HepG2 (cell line): ENCODE measurements around the gene CCZ1B. TPM values are rescaled to one million over a fixed set of nuclear protein-coding genes. Genes with fewer than 3 reads are reported as not detected.
"Not testable (repeated sequence)": the region's sequence is repeated elsewhere in the genome, so short reads cannot be mapped to it uniquely, and the experiment has no call there.

Experiments used
- CREM ChIP-seq, 2 experiments: sonication (generic) in 1 of 2; formaldehyde crosslinking in 1 of 2; IDR thresholded peaks; 2 replicates each; pipeline versions ENCODE4 v1.4.0 to v1.6.1; 2016 to 2020; ENCODE audit warnings: antibody characterized with exemption in 1 of 2, mild to moderate bottlenecking in 1 of 2, missing genetic modification reagents in 1 of 2
- DMAP1 ChIP-seq: IDR thresholded peaks from 2 replicates; pipeline ENCODE4 v1.6.1; 2016
- DR1 ChIP-seq: sonication (generic); formaldehyde crosslinking; IDR thresholded peaks from 2 replicates; pipeline ENCODE4 v1.8.0; 2021; ENCODE audit warnings: mild to moderate bottlenecking, missing genetic modification reagents, inconsistent platforms
- FOSL2 ChIP-seq: sonication (generic); formaldehyde crosslinking; IDR thresholded peaks from 2 replicates; pipeline ENCODE4 v1.4.0; 2020; ENCODE audit warnings: missing genetic modification reagents
- GABPA ChIP-seq, 2 experiments: IDR thresholded peaks; 2 replicates each; pipeline ENCODE4 v1.6.1; 2011 to 2016; ENCODE audit warnings: low read depth in 2 of 2, low read length in 1 of 2, missing biosample characterization in 1 of 2, missing genetic modification characterization in 1 of 2
- GABPB1 ChIP-seq: IDR thresholded peaks from 2 replicates; pipeline ENCODE4 v1.6.1; 2016; ENCODE audit warnings: mild to moderate bottlenecking, missing genetic modification reagents, moderate library complexity, missing compliant biosample characterization
- GATAD1 ChIP-seq: IDR thresholded peaks from 2 replicates; pipeline ENCODE4 v1.6.1; 2016; ENCODE audit warnings: missing genetic modification reagents, missing compliant biosample characterization
- HMG20B ChIP-seq: conservative IDR thresholded peaks from 2 replicates; pipeline ENCODE4 v1.6.1; 2016; ENCODE audit warnings: missing genetic modification reagents, missing compliant biosample characterization
- HOXA3 ChIP-seq: sonication (generic); formaldehyde crosslinking; IDR thresholded peaks from 2 replicates; pipeline ENCODE4 v1.5.0; 2020; ENCODE audit warnings: missing genetic modification reagents
- KDM2A ChIP-seq: sonication (generic); formaldehyde crosslinking; IDR thresholded peaks from 2 replicates; pipeline ENCODE4 v1.4.0; 2020; ENCODE audit warnings: low read depth, missing genetic modification reagents, borderline replicate concordance
- KMT2A ChIP-seq: sonication (generic); formaldehyde crosslinking; IDR thresholded peaks from 2 replicates; pipeline ENCODE4 v1.4.0; 2020; ENCODE audit warnings: missing genetic modification reagents
- MAX ChIP-seq: IDR thresholded peaks from 2 replicates; pipeline ENCODE4 v1.6.1; 2012; ENCODE audit warnings: inconsistent platforms
- MIER2 ChIP-seq: IDR thresholded peaks from 2 replicates; pipeline ENCODE4 v1.6.1; 2016; ENCODE audit warnings: missing biosample characterization, missing genetic modification reagents
- MYC ChIP-seq: sonication (generic); formaldehyde crosslinking; IDR thresholded peaks from 2 replicates; pipeline ENCODE4 v1.9.0; 2021; ENCODE audit warnings: missing genetic modification reagents, borderline replicate concordance
- NR2F6 ChIP-seq, 2 experiments: IDR thresholded peaks; 2 replicates each; pipeline ENCODE4 v1.6.1; 2016; ENCODE audit warnings: antibody characterized with exemption in 1 of 2, mild to moderate bottlenecking in 1 of 2
- PHF20 ChIP-seq: sonication (generic); formaldehyde crosslinking; IDR thresholded peaks from 2 replicates; pipeline ENCODE4 v1.5.0; 2020; ENCODE audit warnings: mild to moderate bottlenecking, missing genetic modification reagents
- PHF8 ChIP-seq: sonication (generic); formaldehyde crosslinking; IDR thresholded peaks from 2 replicates; pipeline ENCODE4 v1.5.0; 2020; ENCODE audit warnings: missing genetic modification reagents
- SALL1 ChIP-seq: sonication (generic); formaldehyde crosslinking; IDR thresholded peaks from 2 replicates; pipeline ENCODE4 v1.8.0; 2022; ENCODE audit warnings: mild to moderate bottlenecking, missing genetic modification reagents
- SOX13 ChIP-seq, 3 experiments: fragments of 450-650 bp in 1 of 3; sonication (generic) in 1 of 3; formaldehyde crosslinking in 1 of 3; IDR thresholded peaks in 2 of 3; conservative IDR thresholded peaks in 1 of 3; 2 replicates each; pipeline versions ENCODE4 v1.5.0 to v1.6.1; 2016 to 2020; ENCODE audit warnings: antibody characterized with exemption in 1 of 3, mild to moderate bottlenecking in 1 of 3, missing compliant biosample characterization in 1 of 3, missing genetic modification reagents in 1 of 3, moderate library complexity in 1 of 3
- TAF1 ChIP-seq: sonication (generic); formaldehyde crosslinking; IDR thresholded peaks from 2 replicates; pipeline ENCODE4 v1.4.0; 2020; ENCODE audit warnings: missing genetic modification reagents
- ZFX ChIP-seq: sonication (generic); formaldehyde crosslinking; IDR thresholded peaks from 2 replicates; pipeline ENCODE4 v1.4.0; 2020; ENCODE audit warnings: mild to moderate bottlenecking, low read depth, missing genetic modification reagents, moderate library complexity
- polyA plus RNA-seq, 8 experiments: library from polyadenylated mRNA; depleted of rRNA in 3 of 8; stranded (reverse) in 7 of 8; unstranded in 1 of 8; fragments of >200 nt; fragmentation: Illumina TruSeq in 4 of 8; extraction: Trizol in 4 of 8; gene quantifications; 2 replicates each; pipeline versions ENCODE4 v1.2.1 to v1.2.3, GENCODE V29; 2011 to 2016; ENCODE audit warnings: low read depth in 4 of 8, missing spikeins in 1 of 8, mixed read lengths in 1 of 8; ENCODE audit not compliant: insufficient read depth in 1 of 8
- total RNA-seq, 5 experiments: library from RNA; depleted of rRNA; stranded (reverse); fragments of >200 nt; fragmentation: Illumina TruSeq; extraction: Trizol; gene quantifications; 2 replicates each; pipeline ENCODE4 v1.2.3, GENCODE V29; 2016; ENCODE audit warnings: low read depth in 1 of 5
- TF ChIP-seq, protein P1 (sequence below), 2 experiments: fragments of 450-650 bp in 1 of 2; sonication (generic) in 1 of 2; formaldehyde crosslinking in 1 of 2; IDR thresholded peaks; 2 replicates each; pipeline versions ENCODE4 v1.6.1 to v1.8.0; 2016 to 2022; ENCODE audit warnings: antibody characterized with exemption in 1 of 2, mild to moderate bottlenecking in 1 of 2, missing genetic modification reagents in 1 of 2

Gene CCZ1B
- total and polyA plus RNA-seq, 2 of the 13 experiments (the other 11 are each of a cell fraction or from before 2014, with no cell fraction given) = 24.4 to 50.0 TPM

GRCh38 chr7:6826151-6826550 is at the start of gene CCZ1B (continued):
- TF ChIP-seq MIER2 (CRISPR knock-in tag) (0 out of 2 replicates have a peak, but pooled peaks have one; percentile 46), GABPB1 (CRISPR knock-in tag) (peak; percentile 93), HMG20B (CRISPR knock-in tag) (0 out of 2 replicates have a peak, but pooled peaks have one; percentile 16), TAF1 (CRISPR knock-in tag) (peak; percentile 61; the same call in 1 of the 2 replicates), PHF8 (CRISPR knock-in tag) (peak; percentile 79), FOSL2 (CRISPR knock-in tag) (peak; percentile 34), ZFX (CRISPR knock-in tag) (peak; percentile 68), MAX (peak; percentile 54; the same call in 1 of the 2 replicates), KMT2A (CRISPR knock-in tag) (peak; percentile 83), SALL1 (CRISPR knock-in tag) (peak; percentile 36; the same call in 1 of the 2 replicates), GABPA (IDR thresholded peaks at IDR 0.05; ENCODE audit: low read depth, low read length) (peak; percentile 72), GABPA (CRISPR knock-in tag; IDR thresholded peaks at IDR 0.05; ENCODE audit: low read depth) (peak; percentile 89), NR2F6 (CRISPR knock-in tag; IDR thresholded peaks at IDR 0.05) (peak; percentile 25; the same call in 1 of the 2 replicates), CREM (IDR thresholded peaks at IDR 0.05) (peak; percentile 59), GATAD1 (CRISPR knock-in tag) (peak; percentile 92), SOX13 (CRISPR knock-in tag; conservative IDR thresholded peaks at IDR 0.05 in 1 of 2, IDR thresholded peaks at IDR 0.05 in 1 of 2) (0 out of 4 replicates have a peak, but pooled peaks of 1 of the 2 experiments have one; percentile 8), PHF20 (CRISPR knock-in tag) (peak; percentile 85), HOXA3 (CRISPR knock-in tag) (peak; percentile 73; the same call in 1 of the 2 replicates), MYC (CRISPR knock-in tag) (peak; percentile 40; the same call in 1 of the 2 replicates), DR1 (peak; percentile 36; the same call in 1 of the 2 replicates), DMAP1 (peak; percentile 71; the same call in 1 of the 2 replicates), KDM2A (CRISPR knock-in tag) (peak; percentile 82)
- not testable (repeated sequence) for TF ChIP-seq NR2F6 (IDR thresholded peaks at IDR 0.05); CREM (CRISPR knock-in tag; IDR thresholded peaks at IDR 0.05); SOX13 (IDR thresholded peaks at IDR 0.05)
- TF ChIP-seq, protein P1, sequence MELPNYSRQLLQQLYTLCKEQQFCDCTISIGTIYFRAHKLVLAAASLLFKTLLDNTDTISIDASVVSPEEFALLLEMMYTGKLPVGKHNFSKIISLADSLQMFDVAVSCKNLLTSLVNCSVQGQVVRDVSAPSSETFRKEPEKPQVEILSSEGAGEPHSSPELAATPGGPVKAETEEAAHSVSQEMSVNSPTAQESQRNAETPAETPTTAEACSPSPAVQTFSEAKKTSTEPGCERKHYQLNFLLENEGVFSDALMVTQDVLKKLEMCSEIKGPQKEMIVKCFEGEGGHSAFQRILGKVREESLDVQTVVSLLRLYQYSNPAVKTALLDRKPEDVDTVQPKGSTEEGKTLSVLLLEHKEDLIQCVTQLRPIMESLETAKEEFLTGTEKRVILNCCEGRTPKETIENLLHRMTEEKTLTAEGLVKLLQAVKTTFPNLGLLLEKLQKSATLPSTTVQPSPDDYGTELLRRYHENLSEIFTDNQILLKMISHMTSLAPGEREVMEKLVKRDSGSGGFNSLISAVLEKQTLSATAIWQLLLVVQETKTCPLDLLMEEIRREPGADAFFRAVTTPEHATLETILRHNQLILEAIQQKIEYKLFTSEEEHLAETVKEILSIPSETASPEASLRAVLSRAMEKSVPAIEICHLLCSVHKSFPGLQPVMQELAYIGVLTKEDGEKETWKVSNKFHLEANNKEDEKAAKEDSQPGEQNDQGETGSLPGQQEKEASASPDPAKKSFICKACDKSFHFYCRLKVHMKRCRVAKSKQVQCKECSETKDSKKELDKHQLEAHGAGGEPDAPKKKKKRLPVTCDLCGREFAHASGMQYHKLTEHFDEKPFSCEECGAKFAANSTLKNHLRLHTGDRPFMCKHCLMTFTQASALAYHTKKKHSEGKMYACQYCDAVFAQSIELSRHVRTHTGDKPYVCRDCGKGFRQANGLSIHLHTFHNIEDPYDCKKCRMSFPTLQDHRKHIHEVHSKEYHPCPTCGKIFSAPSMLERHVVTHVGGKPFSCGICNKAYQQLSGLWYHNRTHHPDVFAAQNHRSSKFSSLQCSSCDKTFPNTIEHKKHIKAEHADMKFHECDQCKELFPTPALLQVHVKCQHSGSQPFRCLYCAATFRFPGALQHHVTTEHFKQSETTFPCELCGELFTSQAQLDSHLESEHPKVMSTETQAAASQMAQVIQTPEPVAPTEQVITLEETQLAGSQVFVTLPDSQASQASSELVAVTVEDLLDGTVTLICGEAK (IDR thresholded peaks at IDR 0.05) = peak; percentile 60
- TF ChIP-seq, protein P1 (CRISPR knock-in tag; IDR thresholded peaks at IDR 0.05) = not testable (repeated sequence)
